DMS114 treated with DMSO at 0.1 percent for 48 hours (cell line): ENCODE data around the gene SH3RF3.

Source experiments
- DNase-seq: peaks from one replicate; lab custom pipeline; 2025; ENCODE audit not compliant: unreplicated experiment; lab: John Stamatoyannopoulos, UW

Gene SH3RF3

GRCh38 chr2:109428281-109428680 is 299.3 kb downstream of the SH3RF3 start:
- no peak for DNase-seq

GRCh38 chr2:109428841-109429566 is 300.0 kb downstream of the SH3RF3 start:
- no peak for DNase-seq

- DNase-seq: no peak
These were observed 300.7 kb downstream of the SH3RF3 start for GRCh38 chr2:109429567-109430328.

- DNase-seq: no peak
These were observed 301.3 kb downstream of the SH3RF3 start for GRCh38 chr2:109430329-109430636.

DNA sequence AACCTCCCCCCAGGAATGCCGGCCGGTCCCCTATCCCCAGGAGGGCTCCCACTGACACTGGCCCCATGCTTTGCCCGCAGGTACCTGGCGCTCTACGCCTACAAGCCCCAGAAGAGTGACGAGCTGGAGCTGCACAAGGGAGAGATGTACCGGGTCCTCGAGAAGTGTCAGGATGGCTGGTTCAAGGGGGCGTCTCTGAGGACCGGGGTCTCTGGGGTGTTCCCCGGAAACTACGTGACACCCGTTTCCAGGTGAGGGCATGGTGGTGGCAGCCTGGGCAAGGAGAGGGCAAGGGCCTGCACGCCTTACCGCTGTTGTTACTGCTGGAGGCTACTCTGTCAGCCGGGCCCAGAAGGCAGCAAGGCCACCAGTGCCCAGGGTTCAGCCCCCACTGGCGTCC is 303.4 kb downstream of the SH3RF3 start:
- no peak for DNase-seq

- DNase-seq: no peak
These were observed 304.5 kb downstream of the SH3RF3 start for GRCh38 chr2:109433486-109433885.

DNA sequence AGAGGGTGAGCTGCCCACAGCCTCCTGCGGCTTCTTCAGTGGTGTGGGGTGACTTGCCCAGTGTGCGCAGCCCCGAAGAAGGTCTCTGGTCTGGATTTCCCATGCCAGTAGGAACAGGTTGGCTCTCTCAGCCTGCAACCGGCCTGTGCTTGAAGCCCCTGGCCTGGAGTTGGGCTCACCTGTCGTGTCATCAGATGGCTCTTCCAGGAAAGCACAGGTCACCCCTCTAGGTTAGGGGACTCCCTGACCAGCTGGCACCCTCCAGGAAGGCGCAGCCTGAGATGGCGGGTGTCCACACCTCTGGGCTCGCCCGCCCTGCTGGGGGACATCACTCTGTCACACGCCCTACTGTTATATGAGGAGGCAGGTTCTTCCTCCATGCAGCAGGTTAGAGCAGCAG is 304.9 kb downstream of the SH3RF3 start:
- DNase-seq: no peak

GRCh38 chr2:109434351-109434750 is 305.3 kb downstream of the SH3RF3 start:
- DNase-seq: no peak

DNA sequence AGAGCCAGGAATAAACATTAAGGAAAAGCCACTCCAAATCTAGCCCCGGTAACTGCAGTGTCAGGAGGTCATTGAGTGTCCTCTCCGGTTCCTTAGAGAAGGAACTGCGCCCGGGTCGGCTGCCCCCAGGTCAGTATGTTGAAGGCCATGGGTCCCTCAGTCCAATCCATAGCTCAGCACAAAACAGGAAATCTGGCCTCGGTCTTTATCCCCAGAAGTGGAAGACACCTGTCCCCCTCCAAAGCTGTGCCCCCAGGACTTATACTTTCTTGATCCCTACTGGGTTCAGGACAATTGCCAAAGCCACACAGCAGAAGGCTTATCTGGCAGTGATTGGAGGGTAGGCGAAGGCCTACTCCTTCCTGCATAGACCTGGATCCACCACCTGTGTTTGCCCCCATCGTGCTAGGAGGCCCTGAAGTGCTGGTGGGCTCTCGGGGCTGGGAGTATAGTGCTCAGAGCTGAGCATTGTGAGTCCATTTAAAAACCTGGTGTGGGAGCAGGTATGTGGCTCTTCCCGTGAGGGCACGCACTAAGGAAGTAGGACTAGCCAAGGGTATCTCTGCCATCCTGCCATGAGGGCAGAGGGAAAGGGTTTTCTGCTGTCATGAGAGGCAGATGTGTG is 306.2 kb downstream of the SH3RF3 start:
- no peak for DNase-seq

DNA sequence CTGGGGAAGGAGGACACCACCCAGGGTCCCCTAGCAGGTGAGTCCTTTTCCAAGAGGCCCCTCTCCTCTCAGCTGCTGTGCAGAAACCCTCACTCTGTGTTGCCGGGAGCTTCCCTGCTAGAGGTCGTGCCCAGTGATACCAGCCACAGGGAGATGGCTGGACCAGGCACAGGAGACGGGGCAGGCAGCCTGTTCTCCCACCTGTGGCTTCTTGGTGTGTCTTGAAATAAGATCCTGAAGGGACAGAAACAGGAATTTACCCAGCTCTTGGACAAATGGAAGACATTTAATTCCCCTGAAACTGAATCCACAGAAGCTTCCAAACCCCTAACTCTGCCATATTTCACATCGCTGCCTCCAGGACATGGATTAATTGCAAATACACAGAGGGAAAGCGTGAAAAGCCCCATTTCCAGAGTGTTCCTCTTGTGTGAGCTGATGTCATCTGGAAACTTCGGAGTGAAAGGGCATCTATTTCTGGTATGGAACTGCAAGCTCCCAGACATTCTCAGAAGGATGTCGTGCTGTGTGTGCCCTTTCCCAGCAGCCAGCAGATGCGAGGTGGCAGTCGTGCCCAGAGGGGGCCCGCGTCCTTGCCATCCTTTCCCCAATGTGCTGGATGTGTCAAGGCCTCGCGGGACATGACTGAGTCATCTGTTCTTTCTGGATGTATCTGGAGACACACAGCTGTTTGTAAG is 307.0 kb downstream of the SH3RF3 start:
- no peak for DNase-seq

DNA sequence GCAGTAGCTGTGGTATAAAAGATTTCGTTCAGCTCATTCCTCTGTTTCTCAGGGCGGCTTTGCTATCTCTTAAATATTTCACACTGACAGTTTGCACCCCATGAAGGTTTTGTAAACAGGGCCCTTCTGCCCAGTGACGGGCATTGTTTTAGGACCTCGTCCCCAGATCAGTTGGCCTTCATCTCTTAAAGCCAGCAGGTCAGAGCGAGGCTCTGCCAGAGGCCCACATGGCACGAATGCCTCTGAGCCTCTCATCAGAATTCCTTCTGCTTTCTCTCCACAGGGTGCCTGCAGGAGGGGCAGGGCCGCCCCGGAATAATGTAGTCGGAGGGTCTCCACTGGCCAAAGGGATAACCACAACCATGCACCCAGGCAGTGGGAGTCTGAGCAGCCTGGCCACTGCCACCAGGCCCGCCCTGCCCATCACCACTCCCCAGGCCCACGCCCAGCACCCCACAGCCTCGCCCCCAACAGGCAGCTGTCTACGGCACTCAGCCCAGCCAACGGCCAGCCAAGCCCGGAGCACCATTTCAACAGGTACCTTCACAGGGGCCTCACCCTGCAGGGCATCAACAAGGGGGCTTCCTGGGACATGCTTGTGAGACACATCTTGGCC is 307.7 kb downstream of the SH3RF3 start:
- DNase-seq: no peak

- no peak for DNase-seq
These were observed 308.5 kb downstream of the SH3RF3 start for GRCh38 chr2:109437325-109438090.

- no peak for DNase-seq
These were observed 309.1 kb downstream of the SH3RF3 start for GRCh38 chr2:109438146-109438545.

DNA sequence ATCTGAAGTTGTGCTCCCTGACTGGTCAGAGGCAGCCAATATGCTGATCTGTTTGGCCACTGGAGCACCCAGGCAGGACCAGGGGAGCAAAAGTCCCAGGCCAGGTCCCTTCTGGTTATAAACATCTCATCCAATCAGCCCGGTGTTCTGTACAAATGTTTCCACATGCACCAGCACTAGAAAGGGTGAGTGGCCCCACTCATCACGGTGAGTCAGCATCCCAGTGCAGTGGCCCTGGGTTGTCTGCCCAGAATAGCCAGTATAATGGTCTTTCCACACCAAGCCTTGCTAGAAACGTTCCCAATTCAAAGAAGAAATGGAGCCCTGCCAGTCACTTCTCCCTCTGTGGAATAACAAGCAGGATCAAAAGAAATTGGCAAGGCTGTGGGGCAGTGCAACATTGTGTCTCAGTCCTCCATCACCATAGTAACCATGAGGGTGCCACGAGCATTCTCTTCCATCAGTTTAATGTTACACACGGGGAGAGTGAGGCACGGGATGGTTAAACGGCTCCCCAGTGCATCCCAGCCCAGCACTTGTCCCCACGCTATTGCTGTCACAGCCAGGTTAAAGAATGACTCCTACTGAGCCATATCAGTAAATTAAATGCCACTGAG is 309.9 kb downstream of the SH3RF3 start:
- no peak for DNase-seq

DNA sequence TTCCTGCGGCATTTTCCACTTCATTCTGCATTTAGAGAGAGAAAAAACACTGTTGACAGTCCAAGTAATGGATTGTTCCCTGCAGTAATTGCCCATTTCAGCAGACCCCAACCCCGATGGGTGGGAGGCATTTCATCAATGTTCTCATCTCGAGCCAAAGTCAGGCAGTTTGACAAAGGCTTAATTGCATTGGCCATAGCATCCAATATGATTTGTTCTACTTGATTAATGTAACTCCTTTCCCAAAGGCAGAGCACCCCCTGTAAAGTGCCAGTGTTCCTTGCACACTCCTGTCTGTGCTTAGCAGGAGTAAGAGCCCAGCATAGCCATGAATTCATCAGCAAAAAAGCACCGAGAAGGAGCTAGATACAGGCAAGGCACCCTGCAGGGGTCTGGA is 310.4 kb downstream of the SH3RF3 start:
- no peak for DNase-seq

- DNase-seq: no peak
These were observed 311.0 kb downstream of the SH3RF3 start for GRCh38 chr2:109439986-109440385.

- DNase-seq: no peak
These were observed 311.6 kb downstream of the SH3RF3 start for GRCh38 chr2:109440499-109441156.

DNA sequence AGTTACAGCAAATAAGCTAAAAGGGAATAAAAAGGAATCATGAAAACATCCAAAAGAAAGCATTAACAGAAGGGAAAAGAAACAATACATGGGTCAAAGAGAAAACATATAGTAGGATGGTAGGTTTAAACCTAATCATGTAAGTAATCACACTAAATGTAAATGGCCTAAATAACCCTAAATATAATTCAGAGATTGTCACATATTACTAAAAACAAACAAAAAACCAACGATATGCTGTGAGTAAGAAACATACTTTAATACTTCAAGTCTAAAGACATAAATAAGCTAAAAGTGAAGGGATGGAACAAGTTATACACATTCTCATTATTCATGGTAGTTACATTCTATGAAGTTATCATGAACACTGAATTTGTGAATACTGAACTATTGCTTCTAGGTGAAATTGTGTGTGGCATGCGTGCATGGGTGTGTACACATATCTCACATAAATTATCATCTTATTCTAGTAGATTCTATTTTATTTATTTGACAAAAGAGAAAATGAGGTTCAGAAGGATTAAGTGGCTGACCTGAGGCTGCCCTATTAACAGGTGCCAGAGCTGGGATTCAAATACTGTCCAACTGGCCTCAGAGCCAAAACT is 313.8 kb downstream of the SH3RF3 start:
- no peak for DNase-seq

DNA sequence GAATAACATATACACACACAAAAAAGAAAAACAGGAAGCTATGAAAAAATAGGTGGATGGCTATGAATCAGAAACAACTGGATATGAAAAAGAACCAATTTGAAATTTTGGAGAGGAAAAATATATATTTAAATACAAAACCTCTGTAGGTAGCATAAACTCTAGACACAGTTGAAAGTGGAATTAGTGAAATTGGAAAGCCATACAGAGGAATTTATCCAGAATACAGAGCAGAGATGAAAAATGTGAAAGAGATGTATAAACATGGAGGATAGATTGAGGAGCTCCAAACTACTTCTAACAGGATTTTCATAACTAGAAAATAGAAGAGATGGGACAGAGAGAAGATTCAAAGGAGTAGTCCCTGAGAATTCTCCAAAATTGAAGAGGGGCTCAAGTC is 315.9 kb downstream of the SH3RF3 start:
- no peak for DNase-seq
